ENCODE results near the gene MYRIP. TPM values are rescaled to one million over a fixed set of nuclear protein-coding genes. Genes with fewer than 3 reads are reported as not detected.

The MYRIP gene
- polyA plus RNA-seq, 1 experiment: 0.06 TPM

DNA sequence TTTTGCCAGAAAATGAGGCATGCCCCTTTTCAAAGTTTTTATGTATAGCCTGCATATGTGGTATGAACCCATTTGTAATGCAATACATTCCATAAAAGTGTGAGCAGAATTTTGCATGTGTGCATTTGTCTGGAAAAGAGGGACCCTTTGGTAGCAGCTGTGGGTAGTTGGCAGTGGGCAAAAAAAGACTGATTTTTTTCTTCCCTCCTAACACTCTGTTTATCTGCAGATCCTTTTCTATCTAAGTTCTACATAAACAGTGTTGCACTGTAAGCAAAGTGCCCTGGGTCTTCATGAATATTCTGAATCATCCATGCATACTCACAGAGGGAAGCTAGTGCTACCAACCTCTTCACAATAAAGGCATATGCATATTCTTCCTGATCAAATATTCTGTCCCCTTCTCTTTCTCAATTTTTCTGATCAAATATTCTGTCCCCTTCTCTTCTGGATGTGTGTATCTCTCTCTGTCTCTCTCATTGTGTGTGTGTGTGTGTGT lies 288.9 kb downstream of the MYRIP start:
- Histone ChIP-seq H3K27me3 (ENCODE audit: control insufficient read depth, insufficient read depth, low read length) (no peaks in the 10 kb centered on the region), H3K36me3 (ENCODE audit: control insufficient read depth, insufficient read depth, low read length) (no peaks in the 10 kb centered on the region), H3K4me3 (ENCODE audit: low read depth, low read length) (no peak overlapping the region)
- TF ChIP-seq, protein P1, sequence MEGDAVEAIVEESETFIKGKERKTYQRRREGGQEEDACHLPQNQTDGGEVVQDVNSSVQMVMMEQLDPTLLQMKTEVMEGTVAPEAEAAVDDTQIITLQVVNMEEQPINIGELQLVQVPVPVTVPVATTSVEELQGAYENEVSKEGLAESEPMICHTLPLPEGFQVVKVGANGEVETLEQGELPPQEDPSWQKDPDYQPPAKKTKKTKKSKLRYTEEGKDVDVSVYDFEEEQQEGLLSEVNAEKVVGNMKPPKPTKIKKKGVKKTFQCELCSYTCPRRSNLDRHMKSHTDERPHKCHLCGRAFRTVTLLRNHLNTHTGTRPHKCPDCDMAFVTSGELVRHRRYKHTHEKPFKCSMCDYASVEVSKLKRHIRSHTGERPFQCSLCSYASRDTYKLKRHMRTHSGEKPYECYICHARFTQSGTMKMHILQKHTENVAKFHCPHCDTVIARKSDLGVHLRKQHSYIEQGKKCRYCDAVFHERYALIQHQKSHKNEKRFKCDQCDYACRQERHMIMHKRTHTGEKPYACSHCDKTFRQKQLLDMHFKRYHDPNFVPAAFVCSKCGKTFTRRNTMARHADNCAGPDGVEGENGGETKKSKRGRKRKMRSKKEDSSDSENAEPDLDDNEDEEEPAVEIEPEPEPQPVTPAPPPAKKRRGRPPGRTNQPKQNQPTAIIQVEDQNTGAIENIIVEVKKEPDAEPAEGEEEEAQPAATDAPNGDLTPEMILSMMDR (IDR thresholded peaks at IDR 0.05; ENCODE audit: insufficient read depth, low read depth, low read length): no peak
- DNase-seq (ENCODE audit: low read depth): no peak
- CTCF ChIA-PET: interaction anchor here (0.8 kb wide), 1 partner anchor 8 kb away, joined by 3 read pairs; no protein-coding TSS in a partner anchor
- POLR2A ChIA-PET: no interaction called here

GRCh38 chr3:40099871-40100270 lies 290.5 kb downstream of the MYRIP start:
- ChIA-PET POLR2A (no interaction called here), CTCF (interaction anchor here (1.2 kb wide), 1 partner anchor 14 kb away, joined by 4 read pairs; no protein-coding TSS in a partner anchor)
- no peak for DNase-seq (ENCODE audit: low read depth)
- no peaks in the 10 kb centered on the region for H3K36me3 ChIP-seq (ENCODE audit: control insufficient read depth, insufficient read depth, low read length)
- H3K4me3 ChIP-seq (ENCODE audit: low read depth, low read length): no peak overlapping the region
- no peaks in the 10 kb centered on the region for H3K27me3 ChIP-seq (ENCODE audit: control insufficient read depth, insufficient read depth, low read length)
- TF ChIP-seq, protein P1 (IDR thresholded peaks at IDR 0.05; ENCODE audit: insufficient read depth, low read depth, low read length): no peak

- TF ChIP-seq, protein P1 (IDR thresholded peaks at IDR 0.05; ENCODE audit: insufficient read depth, low read depth, low read length): no peak
- no peak for DNase-seq (ENCODE audit: low read depth)
- Histone ChIP-seq H3K4me3 (ENCODE audit: low read depth, low read length) (no peak overlapping the region), H3K36me3 (ENCODE audit: control insufficient read depth, insufficient read depth, low read length) (no peaks in the 10 kb centered on the region), H3K27me3 (ENCODE audit: control insufficient read depth, insufficient read depth, low read length) (no peaks in the 10 kb centered on the region)
- CTCF ChIA-PET: no interaction called here
- POLR2A ChIA-PET: no interaction called here
These were observed 292.8 kb downstream of the MYRIP start for GRCh38 chr3:40102182-40102581.

DNA sequence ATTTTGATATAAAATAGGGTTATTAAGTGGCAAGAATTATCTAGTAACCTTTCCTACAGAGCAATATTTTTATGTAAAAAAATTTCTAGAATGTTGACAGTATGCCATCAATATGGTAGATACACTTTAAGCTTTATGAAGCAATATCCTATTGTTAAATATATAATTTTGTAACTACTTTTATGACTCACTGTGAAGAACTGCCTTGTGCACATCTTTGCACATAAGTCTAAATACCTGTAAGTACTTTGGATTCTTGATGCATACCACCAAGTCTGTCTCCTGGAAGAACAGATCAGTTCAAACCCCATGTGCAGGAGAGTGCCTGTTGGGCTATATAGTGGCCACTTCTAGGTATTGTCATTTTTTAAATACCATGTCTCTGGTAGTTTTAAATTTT lies 294.4 kb downstream of the MYRIP start:
- ChIA-PET CTCF (no interaction called here), POLR2A (no interaction called here)
- Histone ChIP-seq H3K27me3 (ENCODE audit: control insufficient read depth, insufficient read depth, low read length) (no peaks in the 10 kb centered on the region), H3K36me3 (ENCODE audit: control insufficient read depth, insufficient read depth, low read length) (no peaks in the 10 kb centered on the region), H3K4me3 (ENCODE audit: low read depth, low read length) (no peak overlapping the region)
- DNase-seq (ENCODE audit: low read depth): no peak
- TF ChIP-seq, protein P1 (IDR thresholded peaks at IDR 0.05; ENCODE audit: insufficient read depth, low read depth, low read length): no peak

- H3K4me3 ChIP-seq (ENCODE audit: low read depth, low read length): no peak overlapping the region
- CTCF ChIA-PET: no interaction called here
These were observed 295.0 kb downstream of the MYRIP start for GRCh38 chr3:40104441-40104840.

More at GRCh38 chr3:40104441-40104840, 295.0 kb downstream of the MYRIP start:
- TF ChIP-seq, protein P1 (IDR thresholded peaks at IDR 0.05; ENCODE audit: insufficient read depth, low read depth, low read length): no peak
- POLR2A ChIA-PET: no interaction called here
- Histone ChIP-seq H3K36me3 (ENCODE audit: control insufficient read depth, insufficient read depth, low read length) (no peaks in the 10 kb centered on the region), H3K27me3 (ENCODE audit: control insufficient read depth, insufficient read depth, low read length) (no peaks in the 10 kb centered on the region)
- DNase-seq (ENCODE audit: low read depth): no peak

Measured in BJ (cell line).